Testis (tissue), 2 donors: ENCODE results near the gene STX11.

Source experiments
- CTCF ChIP-seq, 3 experiments: fragments of 450-650 bp in 2 of 3; fragments of 200-600 bp in 1 of 3; sonication (generic) in 1 of 3; IDR thresholded peaks; one replicate each; pipeline ENCODE4 v1.5.1; 2016 to 2019; ENCODE audit warnings: antibody characterized with exemption in 3 of 3, mild to moderate bottlenecking in 2 of 3, moderate library complexity in 1 of 3
- POLR2A ChIP-seq: fragments of 450-650 bp; IDR thresholded peaks from one replicate; pipeline ENCODE4 v1.6.1; 2017; ENCODE audit warnings: antibody characterized with exemption, mild to moderate bottlenecking, moderate library complexity

GRCh38 chr6:144127097-144127496 lies 23.2 kb upstream of the STX11 start:
- TF ChIP-seq CTCF (IDR thresholded peaks at IDR 0.05) (no peak), POLR2A (no peak)
